Superior temporal gyrus (tissue), 1 donor: ENCODE results near the gene EFCC1.

ENCODE experiments used
- DNase-seq: peaks from one replicate; pipeline ENCODE4 v3.0.0-alpha.2; 2016; ENCODE audit errors: extremely low spot score

Gene EFCC1

GRCh38 chr3:129032716-129033115 is 31.6 kb downstream of the EFCC1 start:
- DNase-seq = no peak

GRCh38 chr3:129033151-129033550 is 32.0 kb downstream of the EFCC1 start:
- no peak for DNase-seq

DNA sequence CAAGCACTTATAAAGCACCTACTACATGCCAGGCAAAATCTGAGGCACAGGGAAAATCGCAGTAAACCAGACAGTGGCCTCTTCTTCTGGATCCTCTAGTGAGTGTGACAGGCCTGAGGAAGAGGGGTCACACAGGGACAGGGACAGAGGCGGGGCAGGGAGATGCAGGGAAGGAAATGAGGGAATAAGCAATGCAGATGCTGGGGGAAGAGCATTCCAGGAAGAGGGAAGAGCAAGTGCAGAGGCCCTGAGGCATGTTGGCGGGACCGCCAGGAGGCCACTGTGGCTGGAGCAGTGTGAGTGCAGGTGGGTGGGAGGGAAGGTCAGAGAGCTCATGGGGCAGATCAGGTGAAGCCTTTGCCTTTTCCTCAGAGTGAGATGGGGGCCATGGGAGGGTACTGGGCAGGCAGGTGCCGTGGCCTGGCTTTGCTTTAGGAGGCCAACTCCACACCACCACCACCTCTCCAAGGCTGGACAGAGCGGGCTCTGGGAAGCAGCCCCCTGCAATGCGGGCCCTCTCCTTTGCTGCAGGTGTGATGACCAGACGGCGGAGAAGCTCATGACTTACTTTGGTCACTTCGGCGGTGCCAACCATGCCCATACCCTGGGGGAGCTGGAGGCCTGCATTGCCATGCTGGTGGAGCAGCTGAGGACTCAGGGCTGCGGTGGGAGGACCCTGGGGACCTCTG is 32.7 kb downstream of the EFCC1 start:
- DNase-seq = no peak

- no peak for DNase-seq
These were observed 33.5 kb downstream of the EFCC1 start for GRCh38 chr3:129034642-129035041.

DNA sequence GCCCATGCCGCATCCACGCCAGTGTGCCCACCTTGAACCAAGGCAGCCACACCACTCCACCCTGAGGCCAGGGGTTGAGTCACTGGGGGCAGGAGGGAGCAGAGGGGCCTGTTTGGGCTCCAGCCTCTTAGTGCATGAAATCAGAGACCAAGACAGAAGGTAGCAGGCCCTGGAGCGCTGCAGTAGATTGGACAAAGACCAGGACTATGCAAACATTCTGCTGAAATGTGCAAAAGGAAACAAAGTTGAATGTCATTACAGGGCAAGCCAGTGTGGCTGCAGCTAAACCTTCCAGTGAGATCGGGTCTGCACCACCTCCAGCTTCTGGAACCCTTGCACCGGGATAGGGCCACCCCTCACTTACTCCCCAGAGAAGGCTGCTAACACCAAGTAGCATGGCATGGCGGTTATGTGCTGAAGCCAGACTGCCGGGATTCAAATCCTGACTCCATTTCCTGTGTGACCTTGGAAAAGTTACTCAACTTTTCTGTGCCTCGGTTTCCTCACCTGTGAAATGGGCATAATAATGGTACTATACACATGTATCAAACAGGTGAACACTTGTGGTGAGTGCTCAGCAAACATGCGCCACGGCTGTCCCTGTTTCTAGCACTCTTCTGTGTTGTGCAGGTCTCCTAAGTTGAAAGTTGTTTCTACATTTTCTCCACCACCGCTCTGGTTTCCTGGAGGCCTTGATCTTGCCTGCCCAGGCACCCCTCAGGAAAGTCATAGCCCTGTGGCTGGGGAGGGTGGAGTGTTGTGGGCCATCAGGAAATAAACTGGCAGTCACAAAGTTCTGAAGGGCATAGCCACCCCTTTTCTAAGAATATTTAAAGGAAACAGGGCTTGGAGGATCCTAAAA is 34.5 kb downstream of the EFCC1 start:
- DNase-seq = no peak

DNA sequence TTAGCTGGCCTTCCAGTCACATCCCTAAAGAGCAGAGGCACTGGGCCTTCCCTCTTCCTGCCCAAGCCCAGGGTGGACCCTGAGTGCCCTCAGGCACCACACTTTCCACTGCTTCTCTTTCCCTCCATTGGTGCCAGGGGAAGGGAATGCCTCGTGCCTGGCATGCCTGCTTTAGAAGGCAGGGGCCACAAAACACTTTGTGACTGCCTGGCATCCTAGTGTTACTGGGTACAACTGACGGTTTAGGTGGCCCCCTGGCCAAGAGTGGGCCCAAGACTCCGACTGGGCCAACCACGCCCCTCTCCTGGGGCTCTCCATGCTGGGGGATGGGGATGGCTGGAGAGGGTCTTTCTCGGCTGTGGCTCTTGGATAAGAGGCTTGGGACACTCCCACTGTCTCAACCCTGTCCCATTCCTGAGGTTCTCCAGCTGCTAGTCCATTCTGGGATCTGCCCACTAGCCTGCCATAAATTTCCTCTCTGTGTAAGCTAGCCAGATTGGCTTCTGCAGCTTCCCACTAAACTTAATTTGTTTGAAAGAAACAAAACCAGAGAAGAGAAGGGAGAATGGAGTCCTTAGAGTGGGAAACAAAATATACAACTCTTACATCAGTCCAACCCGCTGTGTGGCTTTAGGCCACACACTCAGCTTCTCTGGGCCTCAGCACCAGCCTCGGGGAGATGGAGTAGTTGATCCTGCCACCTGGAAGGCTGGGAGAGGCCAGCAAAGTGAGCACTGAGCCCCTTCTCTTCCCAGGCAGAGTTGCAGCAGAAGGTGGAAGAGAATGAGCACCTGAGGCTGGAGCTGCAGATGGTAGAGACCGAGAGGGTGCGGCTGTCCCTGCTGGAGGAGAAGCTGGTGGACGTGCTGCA is 35.4 kb downstream of the EFCC1 start:
- DNase-seq = no peak

DNA sequence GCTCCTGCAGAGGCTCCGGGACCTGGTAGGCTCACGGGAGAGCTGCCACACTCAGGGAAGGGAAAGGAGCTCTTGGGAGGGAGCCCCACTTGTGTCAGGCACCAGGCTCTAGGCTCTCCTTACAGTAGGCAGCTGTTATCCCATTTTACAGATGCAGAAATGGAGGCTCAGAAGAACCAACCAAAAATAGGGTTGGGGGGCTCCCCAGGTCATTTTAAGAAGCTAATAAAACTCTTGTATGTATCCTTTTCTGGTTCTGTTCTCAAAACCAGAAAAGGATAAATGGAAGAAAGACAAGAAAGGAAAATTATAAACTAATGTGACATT is 36.0 kb downstream of the EFCC1 start:
- no peak for DNase-seq

GRCh38 chr3:129038121-129038855 is 37.2 kb downstream of the EFCC1 start:
- no peak for DNase-seq

GRCh38 chr3:129039271-129040038 is 38.4 kb downstream of the EFCC1 start:
- DNase-seq = no peak

DNA sequence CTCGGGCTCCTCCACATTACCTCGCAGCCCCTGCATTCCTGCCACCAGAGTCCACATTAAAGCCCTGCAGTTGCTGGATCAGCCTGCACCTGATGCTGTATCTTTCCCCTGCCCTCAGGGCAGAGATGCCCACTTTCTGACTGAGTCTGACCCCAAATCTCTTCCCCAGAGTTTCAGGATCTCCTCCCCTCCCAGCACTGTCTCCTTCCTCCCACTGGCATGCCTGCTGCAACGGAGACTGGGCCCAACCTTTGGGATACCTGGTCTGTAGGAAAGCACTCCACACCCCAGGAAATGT is 38.9 kb downstream of the EFCC1 start:
- no peak for DNase-seq

DNA sequence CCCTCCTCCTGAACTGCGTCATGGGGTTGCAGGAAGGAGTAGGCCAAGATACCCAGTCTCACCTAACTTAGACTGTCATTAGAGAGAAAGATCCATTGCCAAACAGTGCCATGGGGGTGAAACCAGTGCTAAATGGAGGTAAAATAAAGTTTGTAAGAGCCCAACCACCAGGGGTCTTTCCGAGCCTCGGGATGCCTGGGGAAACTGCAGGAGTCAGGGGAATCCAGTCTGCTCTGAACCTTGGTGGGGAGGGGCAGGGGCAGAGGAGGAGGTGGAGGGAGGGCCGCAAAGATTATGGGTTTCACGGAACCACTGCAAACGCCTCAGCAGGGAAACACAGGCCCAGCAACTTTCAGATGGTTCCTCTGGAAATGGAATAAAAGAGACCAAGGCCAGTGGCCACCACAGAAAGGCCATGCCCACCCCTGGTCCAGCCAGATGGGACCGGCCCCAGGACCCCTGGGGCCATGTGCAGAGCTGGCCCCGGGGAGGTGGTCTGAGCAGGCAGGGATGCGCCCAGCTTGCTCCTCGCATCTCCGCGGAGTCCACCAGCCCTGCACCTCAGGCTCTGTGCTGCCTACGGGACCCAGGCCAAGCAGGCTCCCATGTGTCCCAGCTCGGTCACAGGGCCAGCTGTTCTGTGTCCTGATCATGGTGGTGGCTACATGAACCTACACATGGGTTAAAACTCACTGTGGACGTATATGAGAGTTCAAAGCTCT is 39.6 kb downstream of the EFCC1 start:
- DNase-seq = no peak

- DNase-seq = no peak
These were observed 44.6 kb downstream of the EFCC1 start for GRCh38 chr3:129045675-129046036.

GRCh38 chr3:129046037-129046731 is 45.1 kb downstream of the EFCC1 start:
- no peak for DNase-seq

- DNase-seq = no peak
These were observed 45.8 kb downstream of the EFCC1 start for GRCh38 chr3:129046732-129047552.

DNA sequence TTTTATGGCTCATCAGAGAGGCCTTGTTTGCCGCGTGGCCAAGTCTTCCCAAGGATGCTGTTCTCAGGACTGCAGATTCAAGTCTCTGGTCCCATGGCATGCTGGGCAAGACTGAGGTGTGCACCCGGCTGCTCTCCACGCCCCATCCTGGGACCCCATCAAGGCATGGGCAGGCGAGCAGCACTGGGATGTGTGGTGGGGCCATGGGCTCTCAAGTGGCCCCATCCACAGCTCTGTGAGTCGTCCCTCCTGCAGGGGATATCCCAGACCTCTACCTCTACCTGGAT is 46.4 kb downstream of the EFCC1 start:
- DNase-seq = no peak

- no peak for DNase-seq
These were observed 49.6 kb downstream of the EFCC1 start for GRCh38 chr3:129050556-129051295.

GRCh38 chr3:129051871-129052340 is 50.8 kb downstream of the EFCC1 start:
- DNase-seq = no peak

DNA sequence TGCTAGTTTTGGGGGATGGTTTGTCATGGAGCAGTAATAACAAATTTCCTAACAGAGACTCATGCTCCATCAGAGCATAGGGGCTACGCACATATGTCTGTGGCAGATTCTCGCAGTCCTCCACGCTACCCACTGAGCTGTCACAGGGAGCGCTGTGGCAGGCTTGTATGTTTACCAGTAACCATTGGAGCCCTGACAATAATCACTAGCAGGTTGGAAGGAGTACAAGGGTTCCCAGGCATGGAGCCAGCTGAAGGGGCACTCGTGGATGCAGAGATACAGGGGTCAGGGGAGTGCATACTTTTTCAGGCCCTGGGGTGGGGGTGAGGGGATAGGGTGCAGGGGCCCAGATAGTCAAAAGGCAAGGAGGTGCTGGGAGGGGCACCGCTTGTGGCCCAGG is 51.6 kb downstream of the EFCC1 start:
- DNase-seq = no peak
